Measurements from ENCODE around the gene ITPR1. TPM values are rescaled to one million over a fixed set of nuclear protein-coding genes. Genes with fewer than 3 reads are reported as not detected.

The ITPR1 gene
- total RNA-seq, 3 donors from 2014 or later, result 10.7 to 80.2 (median 20.7) TPM

DNA sequence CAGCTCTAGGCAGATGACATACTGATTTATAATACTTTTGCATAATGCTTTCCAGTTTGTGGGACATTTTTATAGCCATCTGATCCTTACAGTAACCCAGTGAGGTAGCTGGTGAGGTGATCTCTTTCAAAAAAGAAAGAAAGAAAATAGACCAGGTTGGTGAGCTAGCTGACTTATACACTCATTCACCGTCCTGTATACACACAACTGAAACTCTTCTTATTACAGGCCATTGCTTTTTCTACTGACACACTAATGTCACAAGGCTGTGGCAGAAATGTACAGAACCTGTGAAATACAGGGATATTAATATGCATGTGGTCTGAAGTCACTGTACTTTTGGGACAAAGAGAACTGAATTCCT is 335.9 kb downstream of the ITPR1 start:
- no peaks in the 10 kb centered on the region for H3K9me3 ChIP-seq
- TF ChIP-seq, protein P1, sequence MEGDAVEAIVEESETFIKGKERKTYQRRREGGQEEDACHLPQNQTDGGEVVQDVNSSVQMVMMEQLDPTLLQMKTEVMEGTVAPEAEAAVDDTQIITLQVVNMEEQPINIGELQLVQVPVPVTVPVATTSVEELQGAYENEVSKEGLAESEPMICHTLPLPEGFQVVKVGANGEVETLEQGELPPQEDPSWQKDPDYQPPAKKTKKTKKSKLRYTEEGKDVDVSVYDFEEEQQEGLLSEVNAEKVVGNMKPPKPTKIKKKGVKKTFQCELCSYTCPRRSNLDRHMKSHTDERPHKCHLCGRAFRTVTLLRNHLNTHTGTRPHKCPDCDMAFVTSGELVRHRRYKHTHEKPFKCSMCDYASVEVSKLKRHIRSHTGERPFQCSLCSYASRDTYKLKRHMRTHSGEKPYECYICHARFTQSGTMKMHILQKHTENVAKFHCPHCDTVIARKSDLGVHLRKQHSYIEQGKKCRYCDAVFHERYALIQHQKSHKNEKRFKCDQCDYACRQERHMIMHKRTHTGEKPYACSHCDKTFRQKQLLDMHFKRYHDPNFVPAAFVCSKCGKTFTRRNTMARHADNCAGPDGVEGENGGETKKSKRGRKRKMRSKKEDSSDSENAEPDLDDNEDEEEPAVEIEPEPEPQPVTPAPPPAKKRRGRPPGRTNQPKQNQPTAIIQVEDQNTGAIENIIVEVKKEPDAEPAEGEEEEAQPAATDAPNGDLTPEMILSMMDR (IDR thresholded peaks at IDR 0.05), result no peak
- H3K4me1 ChIP-seq (ENCODE audit: low read depth), result peaks cover 35% of the 10 kb centered on the region

DNA sequence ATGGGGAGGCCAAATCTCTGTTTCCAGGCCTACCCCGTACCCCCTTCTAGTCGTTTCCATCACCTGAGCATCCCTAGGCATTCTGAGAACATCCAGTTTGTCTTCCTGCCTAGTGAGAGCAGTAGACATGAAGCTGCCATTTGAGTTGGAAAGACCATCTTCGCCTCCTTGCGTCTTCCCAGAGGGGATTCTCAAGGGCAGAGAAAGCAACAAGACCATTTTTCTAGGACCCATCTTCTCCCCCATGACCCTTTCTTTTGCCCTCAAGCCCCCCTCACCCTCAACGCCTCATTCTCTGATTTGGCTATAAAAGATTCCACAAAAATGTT is 337.4 kb downstream of the ITPR1 start:
- intact Hi-C loops (cut with DNase I, micrococcal nuclease), result no loop called here
- Histone ChIP-seq H3K9me3 (no peaks in the 10 kb centered on the region), H3K4me3 (no peak overlapping the region), H3K36me3 (ENCODE audit: low read depth) (no peaks in the 10 kb centered on the region), H3K4me1 (ENCODE audit: low read depth) (peaks cover 31% of the 10 kb centered on the region)
- TF ChIP-seq, protein P1 (IDR thresholded peaks at IDR 0.05), result no peak
- ATAC-seq (no peak), DNase-seq (no peak)

More for the DNA sequence above, 335.9 kb downstream of the ITPR1 start:
- intact Hi-C loops (cut with DNase I, micrococcal nuclease), result loop anchor here in 1 of 2 donors (5.0 kb wide), 2 partner anchors 107 to 148 kb away; partner anchors contain the start of gene BHLHE40
- H3K4me3 ChIP-seq, result no peak overlapping the region
- no peaks in the 10 kb centered on the region for H3K36me3 ChIP-seq (ENCODE audit: low read depth)
- DNase-seq (no peak), ATAC-seq (peak; percentile 9)

DNA sequence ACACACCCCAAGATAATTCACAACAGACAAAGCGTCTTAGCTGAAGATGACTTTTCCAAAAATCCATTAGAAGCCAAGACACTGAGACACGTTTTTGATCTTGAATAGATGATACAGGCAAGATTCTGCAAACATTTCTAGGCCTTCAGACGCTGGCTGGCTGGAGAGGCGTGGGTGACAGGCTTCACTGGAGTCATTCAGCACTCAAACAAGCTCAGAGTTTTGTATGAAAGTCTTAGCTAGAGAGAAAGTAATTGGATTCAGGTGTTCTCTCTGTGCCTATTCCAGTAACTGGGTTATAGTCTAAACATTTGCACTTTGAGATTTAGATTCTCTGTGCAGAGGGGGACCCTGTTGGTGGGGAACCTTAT is 338.4 kb downstream of the ITPR1 start:
- peaks cover 21% of the 10 kb centered on the region for H3K4me1 ChIP-seq (ENCODE audit: low read depth)
- H3K4me3 ChIP-seq, result no peak overlapping the region
- TF ChIP-seq, protein P1 (IDR thresholded peaks at IDR 0.05), result no peak
- no peak for DNase-seq
- ATAC-seq, result no peak
- H3K9me3 ChIP-seq, result no peaks in the 10 kb centered on the region
- intact Hi-C loops (cut with DNase I, micrococcal nuclease), result no loop called here
- no peaks in the 10 kb centered on the region for H3K36me3 ChIP-seq (ENCODE audit: low read depth)

DNA sequence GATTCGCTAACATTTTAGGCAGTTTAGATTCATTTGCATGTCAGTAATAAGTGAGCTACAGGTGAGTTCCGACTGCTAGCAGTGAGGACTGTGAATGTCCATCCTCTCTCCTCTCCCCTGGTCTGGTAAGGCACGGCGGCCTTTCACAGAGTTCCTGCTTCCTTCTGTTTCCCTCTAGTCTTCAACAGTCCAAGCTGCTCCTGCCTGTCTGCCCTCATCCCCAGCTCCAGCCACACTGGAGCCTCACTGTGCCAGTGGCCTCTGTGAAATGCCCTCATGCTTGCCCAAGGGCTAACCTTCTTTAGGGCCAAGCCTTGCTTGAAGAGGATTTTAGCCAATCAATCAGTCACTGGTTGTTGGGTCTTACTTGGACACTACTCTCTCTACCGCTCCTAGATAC is 340.3 kb downstream of the ITPR1 start:
- peaks cover 4% of the 10 kb centered on the region for H3K4me1 ChIP-seq (ENCODE audit: low read depth)
- no peak for DNase-seq
- ATAC-seq, result no peak
- intact Hi-C loops (cut with DNase I, micrococcal nuclease), result no loop called here
- H3K4me3 ChIP-seq, result no peak overlapping the region
- TF ChIP-seq, protein P1 (IDR thresholded peaks at IDR 0.05), result no peak
- no peaks in the 10 kb centered on the region for H3K9me3 ChIP-seq
- no peaks in the 10 kb centered on the region for H3K36me3 ChIP-seq (ENCODE audit: low read depth)

DNA sequence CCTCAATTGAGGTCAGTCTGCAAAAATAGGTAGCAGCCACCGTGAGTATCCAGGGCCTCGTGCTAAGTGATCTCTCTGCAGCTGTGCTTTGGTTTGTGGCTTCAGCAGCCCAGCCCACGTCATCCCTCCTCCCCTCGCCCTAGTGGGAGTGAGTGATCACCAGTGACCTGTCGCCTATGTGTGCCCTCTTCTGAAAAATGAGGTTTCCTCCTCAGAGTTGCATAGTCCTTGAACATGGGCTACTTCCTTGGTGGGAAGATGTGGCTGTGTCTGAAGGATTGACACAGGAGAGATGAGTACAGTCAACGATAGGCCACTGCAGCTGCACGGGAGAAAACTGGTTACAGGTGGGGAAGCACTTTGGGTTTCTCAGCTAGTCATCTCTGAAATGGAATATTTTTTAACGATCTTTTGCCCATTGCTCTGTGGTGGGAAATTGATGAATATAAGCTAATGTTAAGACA is 341.3 kb downstream of the ITPR1 start:
- intact Hi-C loops (cut with DNase I, micrococcal nuclease), result no loop called here

More for the DNA sequence above, 341.3 kb downstream of the ITPR1 start:
- no peak overlapping the region for H3K4me3 ChIP-seq
- ATAC-seq (peak; percentile 69), DNase-seq (peak; percentile 59 to 71 (median 61))
- TF ChIP-seq, protein P1 (IDR thresholded peaks at IDR 0.05), result no peak
- no peaks in the 10 kb centered on the region for H3K36me3 ChIP-seq (ENCODE audit: low read depth)
- peaks cover 2% of the 10 kb centered on the region for H3K4me1 ChIP-seq (ENCODE audit: low read depth)
- H3K9me3 ChIP-seq, result no peaks in the 10 kb centered on the region
